ENCODE measurements around the gene SNRNP35. TPM values are rescaled to one million over a fixed set of nuclear protein-coding genes. Genes with fewer than 3 reads are reported as not detected.

Gene SNRNP35
- total and polyA plus RNA-seq, 9 of the 15 experiments (the other 6 are each of a cell fraction or from before 2014, with no cell fraction given) = 17.7 to 41.0 (median 25.5) TPM

- no peaks in the 10 kb centered on the region for H3K9me3 ChIP-seq (replicated peaks; ENCODE audit: control insufficient read depth, insufficient read depth, low read depth, low read length)
- TF ChIP-seq MAFG (tag; conservative IDR thresholded peaks at IDR 0.05) (peak; percentile 43), C11orf30 (IDR thresholded peaks at IDR 0.05; ENCODE audit: low read depth) (peak; percentile 59), MAFF (IDR thresholded peaks at IDR 0.05; ENCODE audit: low read length) (peak; percentile 36; the same call in 1 of the 2 replicates), ETV5 (CRISPR knock-in tag; IDR thresholded peaks at IDR 0.05; ENCODE audit: low read depth) (no peak), ZNF316 (IDR thresholded peaks at IDR 0.05) (peak; percentile 66)
- no peaks in the 10 kb centered on the region for H3K27me3 ChIP-seq (ENCODE audit: control insufficient read depth in 2 of 2, insufficient read depth in 2 of 2, low read length in 2 of 2)
- no peak for DNase-seq (ENCODE audit: extremely low read depth in 1 of 4, low spot score in 3 of 4)
- H2AFZ ChIP-seq (ENCODE audit: low read depth, low read length) = no peak overlapping the region
- FAIRE-seq = no peak
- H3K4me2 ChIP-seq (ENCODE audit: insufficient read depth, low read length) = no peak overlapping the region
- no peak overlapping the region for H3K4me3 ChIP-seq
- ATAC-seq = no peak
- WGBS (ENCODE audit: insufficient coverage, low coverage, missing lambda C conversion rate) = 81% methylated on average over 2 of the region's 2 CpGs
- no peak overlapping the region for H3K27ac ChIP-seq (ENCODE audit: extremely low read depth, low read depth, low read length)
- H3K4me1 ChIP-seq (replicated peaks in 1 of 2; ENCODE audit: control insufficient read depth in 2 of 2, insufficient read depth in 2 of 2, low read length in 2 of 2) = peaks cover 0 to 2% of the 10 kb centered on the region in 2 experiments; a peak in 1 of 5 replicates
- 0 out of 2 replicates have a peak, but pooled peaks cover 4% of the 10 kb centered on the region for H4K20me1 ChIP-seq (replicated peaks; ENCODE audit: control insufficient read depth, insufficient read depth, low read length)
- BruUV-seq (replicated peaks) = no TSS peak
- peaks cover 3% of the 10 kb centered on the region for H3K9me1 ChIP-seq (ENCODE audit: control insufficient read depth, insufficient read depth, low read length)
- H3K79me2 ChIP-seq (ENCODE audit: control insufficient read depth, insufficient read depth, low read length) = peaks cover 13% of the 10 kb centered on the region; the same call in 2 of the 3 replicates
- H3K36me3 ChIP-seq (ENCODE audit: control insufficient read depth, insufficient read depth, low read length) = peaks cover 53% of the 10 kb centered on the region; the same call in 2 of the 3 replicates
- in situ Hi-C loops (cut with MboI) = no loop called here
- CTCF ChIA-PET (ENCODE audit: low intra/inter-chr PET ratio) = no interaction called here
- POLR2A ChIA-PET = interaction anchor here (1.0 to 1.8 kb wide), 3 partner anchors 8 to 112 kb away, joined by 4 to 6 read pairs (median 6); no protein-coding TSS in a partner anchor
- intact Hi-C loops (cut with micrococcal nuclease) = no loop called here
- H3K9ac ChIP-seq (ENCODE audit: insufficient read depth in 1 of 2, low read depth in 2 of 2, low read length in 2 of 2) = no peak overlapping the region
These were observed 12.0 kb downstream of the SNRNP35 start for GRCh38 chr12:123469978-123470377.

GRCh38 chr12:123471374-123472068, 13.6 kb downstream of the SNRNP35 start:
- Histone ChIP-seq H2AFZ (ENCODE audit: low read depth, low read length) (no peak overlapping the region), H3K27me3 (ENCODE audit: control insufficient read depth in 2 of 2, insufficient read depth in 2 of 2, low read length in 2 of 2) (no peaks in the 10 kb centered on the region), H3K9me3 (replicated peaks; ENCODE audit: control insufficient read depth, insufficient read depth, low read depth, low read length) (no peaks in the 10 kb centered on the region), H3K36me3 (ENCODE audit: control insufficient read depth, insufficient read depth, low read length) (peaks cover 45% of the 10 kb centered on the region; the same call in 2 of the 3 replicates), H3K4me3 (no peak overlapping the region), H3K79me2 (ENCODE audit: control insufficient read depth, insufficient read depth, low read length) (no peaks in the 10 kb centered on the region), H3K9ac (ENCODE audit: insufficient read depth in 1 of 2, low read depth in 2 of 2, low read length in 2 of 2) (no peak overlapping the region), H3K4me1 (replicated peaks in 1 of 2; ENCODE audit: control insufficient read depth in 2 of 2, insufficient read depth in 2 of 2, low read length in 2 of 2) (peaks cover 0 to 2% of the 10 kb centered on the region in 2 experiments; a peak in 1 of 5 replicates), H3K9me1 (ENCODE audit: control insufficient read depth, insufficient read depth, low read length) (no peaks in the 10 kb centered on the region), H3K27ac (ENCODE audit: extremely low read depth, low read depth, low read length) (no peak overlapping the region), H3K4me2 (ENCODE audit: insufficient read depth, low read length) (no peak overlapping the region), H4K20me1 (replicated peaks; ENCODE audit: control insufficient read depth, insufficient read depth, low read length) (no peaks in the 10 kb centered on the region)
- in situ Hi-C loops (cut with MboI) = no loop called here
- WGBS (ENCODE audit: insufficient coverage, low coverage, missing lambda C conversion rate) = 79% methylated on average over 8 of the region's 8 CpGs
- intact Hi-C loops (cut with micrococcal nuclease) = no loop called here
- no TSS peak for BruUV-seq (replicated peaks)
- no peak for FAIRE-seq
- no peak for DNase-seq (ENCODE audit: extremely low read depth in 1 of 4, low spot score in 3 of 4)
- CTCF ChIA-PET (ENCODE audit: low intra/inter-chr PET ratio) = no interaction called here
- TF ChIP-seq ZBTB33 (CRISPR knock-in tag; IDR thresholded peaks at IDR 0.05) (0 out of 2 replicates have a peak, but pooled peaks have one; percentile 23), CEBPG (CRISPR knock-in tag; IDR thresholded peaks at IDR 0.05) (no peak), CEBPG (tag; conservative IDR thresholded peaks at IDR 0.05 in 1 of 2, IDR thresholded peaks at IDR 0.05 in 1 of 2) (0 out of 4 replicates have a peak, but pooled peaks of 1 of the 2 experiments have one; percentile 15), JUND (IDR thresholded peaks at IDR 0.05; ENCODE audit: borderline replicate concordance, low read depth, low read length) (no peak), JUND (tag; IDR thresholded peaks at IDR 0.05; ENCODE audit: borderline replicate concordance, low read depth, low read length) (no peak), CEBPB (tag; IDR thresholded peaks at IDR 0.05) (0 out of 2 replicates have a peak, but pooled peaks have one; percentile 30)
- POLR2A ChIA-PET = interaction anchor here (0.5 to 1.8 kb wide), 3 partner anchors 9 to 14 kb away, joined by 3 to 6 read pairs (median 6); no protein-coding TSS in a partner anchor
- ATAC-seq = no peak

Measured in K562 (cell line).